ENCODE measurements around the gene DNAH2.

GRCh38 chr17:7701681-7702080, 15.9 kb upstream of the DNAH2 start:
- TF ChIP-seq CTCF (IDR thresholded peaks at IDR 0.05) (no peak), POLR2AphosphoS5 (IDR thresholded peaks at IDR 0.05) (no peak)
